ENCODE measurements around the gene C20orf202. TPM values are rescaled to one million over a fixed set of nuclear protein-coding genes. Genes with fewer than 3 reads are reported as not detected.

Gene C20orf202
- total RNA-seq = 0.47 TPM

DNA sequence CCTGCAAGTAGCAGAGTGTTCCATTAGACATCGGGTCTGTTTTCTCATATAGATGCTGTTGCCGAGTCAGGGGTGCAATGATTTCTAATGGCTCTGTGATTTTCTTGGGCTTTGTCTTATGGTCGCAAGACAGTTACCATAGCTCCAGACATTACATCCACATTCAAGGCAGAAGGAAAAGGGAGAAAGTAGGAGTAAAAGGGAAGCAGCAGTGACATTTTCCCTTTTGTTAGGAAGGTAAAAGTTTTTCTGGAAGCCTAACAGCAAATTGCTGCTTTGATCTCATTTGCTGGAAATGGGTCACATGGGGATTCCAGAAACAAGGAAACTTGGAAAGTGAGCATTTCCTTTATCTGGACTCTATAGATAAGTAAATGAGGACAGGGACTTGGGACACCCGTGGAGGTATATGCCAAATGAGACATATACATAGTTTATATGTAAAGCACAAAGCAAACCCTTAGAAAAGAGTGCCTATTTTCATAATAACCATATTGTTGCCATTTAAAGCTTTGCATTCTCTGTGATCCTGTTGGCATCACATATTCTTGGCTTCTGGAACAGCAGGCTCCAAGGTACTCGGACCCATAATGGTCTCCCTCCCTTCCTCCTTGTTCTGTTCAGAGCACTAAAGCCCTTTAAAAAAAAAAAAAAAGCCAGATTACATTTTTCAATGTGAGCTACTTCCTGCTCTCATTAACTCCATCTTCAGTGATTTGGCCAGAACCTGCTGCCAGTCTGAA is at the start of gene C20orf202:
TSS of gene C20orf202 (plus strand) at position 693 of the 743 bp plus-strand sequence. CDS start 132 bp downstream, outside the sequence.

DNA sequence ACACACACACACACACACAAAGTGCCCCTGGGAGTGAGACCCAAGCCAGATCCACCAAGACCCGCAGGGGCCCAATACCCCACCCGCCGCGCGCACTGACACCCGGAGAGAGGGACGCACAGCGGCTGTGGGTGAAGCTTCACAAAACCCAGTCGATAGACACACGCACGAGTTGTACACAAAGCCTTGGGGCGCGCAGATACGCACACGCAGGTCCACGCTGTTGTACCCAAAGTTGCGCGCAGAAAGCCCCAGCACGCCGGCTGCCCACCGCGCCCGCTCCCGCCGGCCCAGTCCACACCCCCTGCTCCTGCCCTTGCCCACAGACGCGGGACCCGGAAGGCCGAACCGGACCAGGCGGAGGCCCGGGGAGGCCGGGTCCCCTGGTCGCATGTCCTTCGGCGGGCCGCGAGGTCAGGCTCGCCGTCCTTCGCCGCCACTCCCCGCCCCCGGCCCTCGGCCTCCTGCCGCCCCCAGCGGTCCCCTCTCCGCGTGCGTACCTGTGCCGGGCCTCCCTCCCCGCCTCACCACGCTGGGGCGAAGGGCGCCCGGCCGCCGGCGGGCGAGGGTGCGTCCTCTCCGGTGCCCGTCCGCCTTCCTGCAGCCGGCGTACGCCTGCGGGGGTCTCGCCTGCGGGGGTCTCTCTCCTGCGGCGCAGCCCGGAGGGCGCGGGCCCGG is 18.5 kb upstream of the C20orf202 start, which contains the start of gene TMEM74B:
TSS of gene TMEM74B (minus strand) at position 344 of the 678 bp plus-strand sequence. CDS start 1,180 bp downstream, outside the sequence.

DNA sequence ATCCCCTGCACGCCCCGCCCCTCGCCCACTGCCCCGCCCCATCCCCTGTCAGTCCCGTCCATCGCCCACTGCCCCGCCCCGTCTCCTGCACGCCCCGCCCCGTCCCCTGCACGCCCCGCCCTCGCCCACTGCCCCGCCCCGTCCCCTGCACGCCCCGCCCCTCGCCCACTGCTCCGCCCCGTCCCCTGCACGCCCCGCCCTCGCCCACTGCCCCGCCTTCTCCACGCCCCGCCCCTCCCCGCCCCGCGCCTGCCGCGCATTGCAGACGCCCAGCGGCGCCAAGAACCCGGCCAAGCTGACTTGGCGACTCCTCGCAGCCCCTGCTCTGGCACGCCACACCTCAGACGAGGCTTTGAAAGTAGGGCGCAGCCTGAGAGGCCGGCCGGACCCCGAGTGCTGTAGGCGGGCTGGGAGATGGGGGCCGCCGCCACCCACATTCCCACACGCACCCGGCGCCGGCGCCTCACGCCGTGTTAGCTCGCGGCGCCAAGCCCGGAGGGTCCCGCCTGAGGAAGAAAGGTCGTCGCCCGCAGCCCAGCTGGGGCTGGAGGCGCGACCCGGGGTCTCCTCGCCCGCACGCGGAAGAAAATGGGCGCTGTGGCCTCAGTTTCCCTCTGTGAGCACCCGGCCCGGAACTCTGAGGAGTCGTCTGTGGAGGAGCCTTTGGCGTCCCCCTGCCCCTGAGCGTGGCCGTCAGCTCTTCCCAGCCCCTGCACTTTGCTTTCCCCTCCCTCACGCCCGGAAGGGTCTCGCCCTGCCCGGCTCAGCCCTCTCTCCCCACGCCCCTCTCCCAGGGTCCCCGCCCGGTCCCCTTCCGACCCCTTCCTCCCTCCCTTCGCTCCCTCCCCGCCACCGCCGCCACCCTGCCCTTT is 22.8 kb downstream of the C20orf202 start, which contains the start of gene RAD21L1:
TSS of gene RAD21L1 (plus strand) at position 262 of the 872 bp plus-strand sequence. CDS start 2,410 bp downstream, outside the sequence.

Other genes with a start within 250 kb of the C20orf202 start
- gene RSPO4, start 201.1 kb upstream of the C20orf202 start, total RNA-seq = 0.23 TPM
- gene PSMF1, start 84.9 kb upstream of the C20orf202 start, total RNA-seq = 49.5 TPM
- 2.7 TPM for gene TMEM74B, start 18.5 kb upstream of the C20orf202 start, total RNA-seq
- gene RAD21L1, start 22.6 kb downstream of the C20orf202 start, total RNA-seq = not detected
- gene SNPH, start 62.8 kb downstream of the C20orf202 start, total RNA-seq = 3.6 TPM
- gene SDCBP2, start 125.7 kb downstream of the C20orf202 start, total RNA-seq = 2.5 TPM
- 125 TPM for gene FKBP1A, start 189.6 kb downstream of the C20orf202 start, total RNA-seq